HuH-7.5 (cell line): ENCODE measurements around the gene THRA.

Experiments
- DNase-seq: peaks from one replicate; pipeline ENCODE4 v3.0.0; 2011; ENCODE audit warnings: low spot score

THRA gene, protein sequence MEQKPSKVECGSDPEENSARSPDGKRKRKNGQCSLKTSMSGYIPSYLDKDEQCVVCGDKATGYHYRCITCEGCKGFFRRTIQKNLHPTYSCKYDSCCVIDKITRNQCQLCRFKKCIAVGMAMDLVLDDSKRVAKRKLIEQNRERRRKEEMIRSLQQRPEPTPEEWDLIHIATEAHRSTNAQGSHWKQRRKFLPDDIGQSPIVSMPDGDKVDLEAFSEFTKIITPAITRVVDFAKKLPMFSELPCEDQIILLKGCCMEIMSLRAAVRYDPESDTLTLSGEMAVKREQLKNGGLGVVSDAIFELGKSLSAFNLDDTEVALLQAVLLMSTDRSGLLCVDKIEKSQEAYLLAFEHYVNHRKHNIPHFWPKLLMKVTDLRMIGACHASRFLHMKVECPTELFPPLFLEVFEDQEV

DNA sequence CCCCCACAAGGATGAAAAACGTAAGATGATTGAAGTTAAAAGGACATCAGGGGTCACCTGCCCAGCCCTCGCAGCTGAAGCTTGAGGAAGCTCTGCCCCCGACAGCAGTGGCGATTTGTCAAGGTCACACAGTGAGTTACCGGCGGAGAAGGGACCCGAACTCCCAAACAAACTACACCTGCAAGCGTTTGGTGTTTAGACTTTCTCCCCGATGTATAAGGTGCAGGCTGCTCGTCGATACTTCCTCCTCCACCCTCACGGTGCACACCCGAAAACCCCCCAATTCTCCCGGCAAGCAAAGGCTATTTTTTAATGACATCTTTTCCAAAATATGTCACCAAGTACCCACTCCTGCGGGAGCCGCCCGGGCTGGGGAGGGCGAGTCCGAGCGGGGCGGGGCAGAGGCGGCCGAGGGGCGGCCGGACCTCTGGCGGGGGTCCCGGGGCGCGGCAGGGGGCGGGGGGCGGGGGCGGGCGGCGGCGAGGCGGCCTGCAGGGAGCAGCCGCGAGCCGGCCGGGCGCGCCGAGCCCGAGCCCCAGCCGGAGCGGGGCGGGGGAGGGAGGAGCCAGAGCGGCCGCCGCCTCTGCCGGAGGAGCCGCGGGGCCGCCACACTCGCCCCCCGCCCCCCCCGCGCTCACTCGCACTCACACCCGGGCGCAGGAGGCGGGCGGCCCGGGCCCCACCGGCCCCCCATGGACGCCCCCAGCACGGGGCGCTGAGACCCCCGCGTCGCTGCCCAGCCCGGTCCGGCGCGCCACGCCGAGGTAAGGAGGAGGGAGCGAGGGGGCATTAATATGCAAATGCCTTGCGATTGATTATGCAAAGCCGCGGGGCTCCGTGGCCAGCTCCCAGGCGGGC, at the start of gene THRA:
TSS of gene THRA (plus strand) at position 637 of the 858 bp plus-strand sequence. CDS start 11,524 bp downstream, outside the sequence.
- peak; percentile 57 for DNase-seq

DNA sequence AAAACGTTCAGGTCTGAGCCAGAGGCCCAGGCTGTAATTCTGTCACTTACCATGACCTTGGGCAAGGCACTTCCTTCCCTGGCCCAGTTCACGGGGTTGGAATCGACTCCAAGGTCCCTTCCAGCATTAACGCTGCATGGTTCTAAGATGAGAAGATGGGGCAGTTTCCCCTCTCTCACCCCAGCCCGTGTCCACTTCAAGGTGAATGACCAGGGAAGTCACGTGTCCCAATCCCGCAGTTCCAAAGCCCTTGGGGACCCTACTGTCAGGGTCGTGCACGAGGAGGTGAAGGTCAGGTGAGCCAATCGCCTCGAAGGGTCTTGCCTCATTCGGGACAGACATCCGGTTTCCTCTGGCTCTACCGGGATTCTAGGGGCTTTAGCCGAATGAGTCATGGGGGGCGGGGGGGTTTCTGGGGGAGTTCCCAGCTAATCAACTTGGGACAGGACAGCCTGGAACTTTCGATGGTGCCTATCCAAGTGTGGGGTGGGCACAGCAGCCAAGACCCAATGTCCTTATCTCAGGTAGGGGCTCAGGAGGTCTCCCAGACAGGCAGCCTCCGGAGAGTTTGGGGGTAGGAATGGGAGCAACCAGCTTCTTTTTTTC, 48.3 kb upstream of the THRA start:
- no peak for DNase-seq

DNA sequence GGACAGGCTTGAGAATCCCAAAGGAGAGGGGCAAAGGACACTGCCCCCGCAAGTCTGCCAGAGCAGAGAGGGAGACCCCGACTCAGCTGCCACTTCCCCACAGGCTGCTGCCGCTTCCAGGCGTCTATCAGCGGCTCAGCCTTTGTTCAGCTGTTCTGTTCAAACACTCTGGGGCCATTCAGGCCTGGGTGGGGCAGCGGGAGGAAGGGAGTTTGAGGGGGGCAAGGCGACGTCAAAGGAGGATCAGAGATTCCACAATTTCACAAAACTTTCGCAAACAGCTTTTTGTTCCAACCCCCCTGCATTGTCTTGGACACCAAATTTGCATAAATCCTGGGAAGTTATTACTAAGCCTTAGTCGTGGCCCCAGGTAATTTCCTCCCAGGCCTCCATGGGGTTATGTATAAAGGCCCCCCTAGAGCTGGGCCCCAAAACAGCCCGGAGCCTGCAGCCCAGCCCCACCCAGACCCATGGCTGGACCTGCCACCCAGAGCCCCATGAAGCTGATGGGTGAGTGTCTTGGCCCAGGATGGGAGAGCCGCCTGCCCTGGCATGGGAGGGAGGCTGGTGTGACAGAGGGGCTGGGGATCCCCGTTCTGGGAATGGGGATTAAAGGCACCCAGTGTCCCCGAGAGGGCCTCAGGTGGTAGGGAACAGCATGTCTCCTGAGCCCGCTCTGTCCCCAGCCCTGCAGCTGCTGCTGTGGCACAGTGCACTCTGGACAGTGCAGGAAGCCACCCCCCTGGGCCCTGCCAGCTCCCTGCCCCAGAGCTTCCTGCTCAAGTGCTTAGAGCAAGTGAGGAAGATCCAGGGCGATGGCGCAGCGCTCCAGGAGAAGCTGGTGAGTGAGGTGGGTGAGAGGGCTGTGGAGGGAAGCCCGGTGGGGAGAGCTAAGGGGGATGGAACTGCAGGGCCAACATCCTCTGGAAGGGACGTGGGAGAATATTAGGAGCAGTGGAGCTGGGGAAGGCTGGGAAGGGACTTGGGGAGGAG, 47.5 kb upstream of the THRA start, which contains the start of gene CSF3:
TSS of gene CSF3 (plus strand) at position 436 of the 993 bp plus-strand sequence. CDS start at position 471, 35 bp downstream.
- DNase-seq = peak; percentile 54

DNA sequence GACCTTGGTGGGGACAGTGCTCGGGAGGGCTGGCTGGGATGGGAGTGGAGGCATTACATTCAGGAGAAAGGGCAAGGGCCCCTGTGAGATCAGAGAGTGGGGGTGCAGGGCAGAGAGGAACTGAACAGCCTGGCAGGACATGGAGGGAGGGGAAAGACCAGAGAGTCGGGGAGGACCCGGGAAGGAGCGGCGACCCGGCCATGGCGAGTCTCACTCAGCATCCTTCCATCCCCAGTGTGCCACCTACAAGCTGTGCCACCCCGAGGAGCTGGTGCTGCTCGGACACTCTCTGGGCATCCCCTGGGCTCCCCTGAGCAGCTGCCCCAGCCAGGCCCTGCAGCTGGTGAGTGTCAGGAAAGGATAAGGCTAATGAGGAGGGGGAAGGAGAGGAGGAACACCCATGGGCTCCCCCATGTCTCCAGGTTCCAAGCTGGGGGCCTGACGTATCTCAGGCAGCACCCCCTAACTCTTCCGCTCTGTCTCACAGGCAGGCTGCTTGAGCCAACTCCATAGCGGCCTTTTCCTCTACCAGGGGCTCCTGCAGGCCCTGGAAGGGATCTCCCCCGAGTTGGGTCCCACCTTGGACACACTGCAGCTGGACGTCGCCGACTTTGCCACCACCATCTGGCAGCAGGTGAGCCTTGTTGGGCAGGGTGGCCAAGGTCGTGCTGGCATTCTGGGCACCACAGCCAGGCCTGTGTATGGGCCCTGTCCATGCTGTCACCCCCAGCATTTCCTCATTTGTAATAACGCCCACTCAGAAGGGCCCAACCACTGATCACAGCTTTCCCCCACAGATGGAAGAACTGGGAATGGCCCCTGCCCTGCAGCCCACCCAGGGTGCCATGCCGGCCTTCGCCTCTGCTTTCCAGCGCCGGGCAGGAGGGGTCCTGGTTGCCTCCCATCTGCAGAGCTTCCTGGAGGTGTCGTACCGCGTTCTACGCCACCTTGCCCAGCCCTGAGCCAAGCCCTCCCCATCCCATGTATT, 46.5 kb upstream of the THRA start:
- DNase-seq = no peak

DNA sequence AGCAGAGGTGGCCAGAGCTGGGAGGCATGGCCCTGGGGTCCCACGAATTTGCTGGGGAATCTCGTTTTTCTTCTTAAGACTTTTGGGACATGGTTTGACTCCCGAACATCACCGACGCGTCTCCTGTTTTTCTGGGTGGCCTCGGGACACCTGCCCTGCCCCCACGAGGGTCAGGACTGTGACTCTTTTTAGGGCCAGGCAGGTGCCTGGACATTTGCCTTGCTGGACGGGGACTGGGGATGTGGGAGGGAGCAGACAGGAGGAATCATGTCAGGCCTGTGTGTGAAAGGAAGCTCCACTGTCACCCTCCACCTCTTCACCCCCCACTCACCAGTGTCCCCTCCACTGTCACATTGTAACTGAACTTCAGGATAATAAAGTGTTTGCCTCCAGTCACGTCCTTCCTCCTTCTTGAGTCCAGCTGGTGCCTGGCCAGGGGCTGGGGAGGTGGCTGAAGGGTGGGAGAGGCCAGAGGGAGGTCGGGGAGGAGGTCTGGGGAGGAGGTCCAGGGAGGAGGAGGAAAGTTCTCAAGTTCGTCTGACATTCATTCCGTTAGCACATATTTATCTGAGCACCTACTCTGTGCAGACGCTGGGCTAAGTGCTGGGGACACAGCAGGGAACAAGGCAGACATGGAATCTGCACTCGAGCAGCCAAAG, 45.2 kb upstream of the THRA start:
- no peak for DNase-seq

DNA sequence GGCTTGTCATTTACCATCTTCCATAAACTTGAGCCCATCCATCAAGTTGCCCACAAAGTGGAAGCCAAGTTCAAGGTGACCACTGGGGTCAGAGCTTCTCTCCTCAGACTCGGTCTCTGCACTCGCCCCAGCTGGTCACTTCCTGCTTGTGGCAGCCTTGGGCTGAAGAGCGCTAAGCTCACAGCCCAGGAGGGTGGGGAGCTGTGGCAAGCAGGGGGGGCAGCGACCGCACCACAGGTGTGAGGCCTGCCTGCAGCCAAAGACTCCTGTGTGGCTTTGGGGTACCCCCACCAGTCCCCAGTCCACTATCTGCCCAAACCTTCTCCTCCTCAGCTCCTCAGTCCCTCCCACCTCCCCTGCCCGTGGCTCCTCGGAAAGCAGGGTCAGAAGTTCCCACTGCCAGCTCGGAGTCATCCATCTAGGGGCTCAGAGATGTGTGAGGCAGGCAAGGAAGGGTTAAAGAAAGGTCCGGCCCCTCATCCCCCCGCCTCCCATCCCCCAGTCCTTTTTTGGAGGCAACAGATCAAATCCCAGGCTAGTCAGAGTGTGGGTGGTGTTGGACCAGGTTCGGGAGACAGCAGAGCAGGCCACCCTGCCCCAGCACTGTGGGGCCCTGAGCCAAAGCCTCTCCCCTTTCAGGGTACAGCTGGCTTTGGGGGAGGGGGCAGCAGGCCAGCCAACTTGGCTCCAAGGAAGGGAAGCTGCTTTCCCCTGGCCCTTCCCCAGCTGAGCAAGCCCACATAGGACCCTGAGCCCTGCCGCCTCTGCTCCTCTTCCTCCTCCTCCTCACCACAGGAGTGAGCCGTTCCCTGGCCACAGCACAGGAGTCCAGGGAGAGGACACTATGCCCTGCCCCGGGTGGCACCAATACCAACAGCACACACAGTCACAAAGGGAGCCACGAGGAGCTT, 44.3 kb upstream of the THRA start:
- DNase-seq = peak; percentile 1

DNA sequence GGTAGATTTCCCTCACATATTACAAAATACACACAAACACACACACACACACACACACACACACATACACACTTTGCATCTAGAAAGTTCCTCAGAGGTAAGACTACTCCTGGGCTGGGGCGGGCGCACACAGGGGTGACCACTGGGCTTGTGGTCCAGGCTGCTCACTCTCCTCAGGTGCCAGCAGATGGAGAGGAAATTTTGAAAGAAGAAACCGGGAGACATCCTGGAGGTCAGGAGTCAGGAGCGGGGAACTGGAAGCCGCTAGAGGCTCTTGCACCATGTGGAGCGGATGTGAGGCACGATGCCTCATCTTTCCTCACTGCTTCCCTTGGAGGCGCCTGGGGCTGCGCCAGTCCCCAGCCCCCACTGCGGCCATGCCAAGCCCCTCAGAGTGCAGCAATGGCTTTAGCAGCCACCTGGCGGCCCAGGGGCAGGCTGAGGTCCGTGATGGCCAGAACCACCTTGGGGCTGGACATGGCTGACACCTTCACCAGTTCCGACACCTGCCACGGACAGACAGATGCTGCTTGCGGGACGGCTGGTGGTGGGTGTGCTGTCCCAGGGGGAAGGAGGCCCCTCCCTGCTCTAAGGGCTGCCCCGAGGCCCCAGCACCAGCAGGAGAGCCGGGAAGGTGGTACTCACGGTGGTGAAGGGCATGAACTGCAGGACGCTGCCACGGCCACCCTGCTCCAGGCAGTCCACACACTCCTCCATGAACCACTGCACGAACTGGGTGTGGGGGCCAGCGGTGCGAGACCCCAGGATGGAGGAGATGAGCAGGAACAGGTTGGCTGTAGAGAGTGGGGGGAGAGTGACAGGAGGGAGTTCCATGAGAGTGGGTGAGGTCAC, 43.4 kb upstream of the THRA start:
- DNase-seq = peak; percentile 12

DNA sequence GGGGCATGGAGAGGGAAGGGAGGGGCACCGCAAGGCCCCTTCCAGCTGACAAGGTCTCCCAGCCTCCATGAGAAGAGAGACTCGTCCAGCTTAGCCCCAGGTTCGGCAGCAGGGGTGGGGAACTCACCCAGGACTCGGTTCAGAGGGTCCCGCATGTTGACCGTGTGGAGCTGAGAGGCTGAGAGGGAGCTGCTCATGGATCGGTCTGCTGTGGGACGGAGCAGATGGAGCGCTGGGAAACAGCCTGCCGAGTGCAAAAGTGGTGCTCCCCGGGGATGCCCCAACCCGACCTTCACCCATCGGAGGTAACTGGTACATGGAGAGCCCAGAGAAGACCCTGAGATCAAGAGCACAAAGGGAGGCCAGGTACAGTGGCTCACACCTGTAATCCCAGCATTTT, 42.6 kb upstream of the THRA start:
- peak; percentile 1 for DNase-seq

DNA sequence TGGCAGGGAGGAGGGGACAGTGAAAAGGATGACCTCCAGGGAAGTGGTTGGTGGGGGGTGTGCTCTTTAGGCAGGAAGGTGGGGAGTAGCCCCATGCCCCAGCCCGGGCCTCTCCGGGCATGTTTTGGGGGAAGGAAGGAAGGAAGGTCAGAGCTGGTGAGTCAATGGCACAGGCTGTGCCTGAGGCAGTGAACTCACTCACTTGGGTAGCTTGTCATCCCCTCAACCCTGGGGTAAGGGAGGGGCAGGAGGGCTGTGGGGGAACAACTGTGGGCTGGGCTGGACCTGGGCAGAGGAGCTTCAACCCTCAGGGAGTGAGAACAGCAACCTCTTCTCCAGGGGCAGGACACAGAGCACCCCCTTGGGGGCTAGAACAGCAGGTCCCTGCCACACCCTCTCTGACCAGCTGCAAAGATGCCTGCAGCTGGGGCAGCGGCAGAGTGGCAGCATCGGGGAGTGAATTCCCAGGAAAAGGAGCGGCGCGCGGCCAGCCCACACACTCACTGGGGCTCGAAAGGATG, 41.3 kb upstream of the THRA start:
- DNase-seq = peak; percentile 14

DNA sequence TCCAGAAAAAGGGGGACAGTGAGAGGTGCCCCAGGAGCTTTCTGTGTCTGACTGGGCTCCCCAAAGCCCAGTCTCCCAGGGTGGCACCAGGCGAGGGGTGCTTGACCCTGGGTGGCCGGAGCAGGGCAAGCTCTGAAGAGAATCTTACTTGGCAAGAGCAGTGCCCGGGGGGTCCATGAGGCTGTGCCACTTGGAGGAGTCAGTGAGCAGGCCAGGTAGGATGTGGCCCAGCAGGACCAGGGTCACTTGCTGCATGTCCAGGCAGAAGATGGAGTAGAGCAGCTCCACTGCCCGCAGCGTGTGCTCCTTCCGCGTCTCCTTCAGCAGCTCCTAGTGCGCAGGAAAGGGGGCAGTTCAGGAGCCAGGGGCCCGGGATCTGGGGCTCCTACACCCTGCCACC, 40.3 kb upstream of the THRA start:
- peak; percentile 0 for DNase-seq

DNA sequence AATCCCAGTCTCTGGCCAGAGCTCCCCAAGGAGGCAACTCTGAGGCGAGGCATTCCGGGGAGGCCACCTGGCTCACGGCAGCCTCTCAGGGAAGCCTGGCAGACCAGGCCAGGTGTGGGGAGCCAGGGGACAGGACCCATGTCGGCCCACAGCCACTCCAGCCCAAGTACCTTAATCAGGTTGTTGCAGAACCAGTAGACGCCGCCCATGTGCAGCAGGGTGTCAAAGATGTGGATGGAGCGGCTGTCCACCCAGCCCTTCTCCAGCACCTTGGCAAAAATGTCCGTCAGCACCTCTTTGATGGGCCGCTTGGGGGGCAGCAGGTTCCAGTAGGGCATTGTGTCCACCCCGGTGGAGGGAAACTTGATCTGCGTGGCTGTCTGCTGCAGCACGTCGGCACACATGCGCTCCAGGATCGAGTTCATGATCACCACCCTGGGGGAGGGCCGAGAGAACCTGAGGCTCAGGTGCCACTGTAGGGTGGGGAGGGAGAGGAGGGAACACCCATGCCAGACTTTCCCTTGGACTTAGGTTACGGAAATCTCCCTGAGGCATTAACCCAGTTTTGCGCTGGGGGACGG, 39.7 kb upstream of the THRA start:
- DNase-seq = peak; percentile 9

DNA sequence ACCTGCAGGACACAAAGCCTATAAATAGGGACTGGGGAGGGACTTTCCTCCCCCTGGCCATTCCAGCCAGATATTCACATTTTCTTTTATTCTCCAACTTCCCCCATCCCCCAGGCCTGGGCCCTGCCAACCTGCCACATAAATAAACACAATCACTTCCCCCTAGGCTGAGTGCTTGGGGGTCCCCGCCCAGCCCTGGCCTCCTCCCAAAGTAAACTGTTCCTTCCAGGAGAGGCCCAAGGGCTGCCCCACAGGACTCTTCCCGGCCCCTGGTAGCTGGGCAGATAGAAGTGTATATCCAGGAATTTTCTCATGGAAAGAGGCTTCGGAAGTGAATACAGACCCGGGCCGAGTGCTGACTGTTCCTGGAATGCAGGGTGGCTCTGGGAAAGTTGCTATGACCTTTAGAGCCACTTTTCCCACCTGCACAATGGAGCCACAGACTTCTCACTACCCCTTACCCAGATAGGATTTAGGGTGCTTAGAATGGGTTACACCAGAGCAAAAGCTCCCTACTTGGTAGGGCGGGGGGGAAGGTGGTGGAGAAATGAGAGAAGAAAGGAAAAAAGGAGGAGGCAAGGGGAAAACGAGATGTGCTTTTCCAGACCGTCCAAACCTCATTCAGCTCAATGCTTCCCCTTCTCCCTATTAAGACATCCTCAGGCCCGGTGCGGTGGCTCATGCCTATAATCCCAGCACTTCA, 39.0 kb upstream of the THRA start:
- peak; percentile 7 for DNase-seq

DNA sequence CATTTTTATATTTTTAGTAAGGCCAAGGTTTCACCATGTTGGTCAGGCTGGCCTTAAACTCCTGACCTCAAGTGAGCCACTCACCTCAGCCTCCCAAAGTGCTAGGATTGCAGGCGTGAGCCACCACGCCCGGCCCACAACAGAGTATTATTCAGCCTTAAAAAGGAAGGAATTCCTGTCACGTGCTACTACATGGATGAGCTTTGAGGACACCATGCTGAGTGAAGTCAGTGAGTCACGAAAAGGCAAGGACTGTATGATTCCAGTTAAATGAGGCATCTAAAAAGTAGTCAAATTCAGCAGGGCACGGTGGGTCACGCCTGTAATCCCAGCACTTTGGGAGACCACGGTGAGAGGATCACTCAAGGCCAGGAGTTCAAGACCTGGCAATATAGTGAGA, 37.9 kb upstream of the THRA start:
- DNase-seq = no peak

DNA sequence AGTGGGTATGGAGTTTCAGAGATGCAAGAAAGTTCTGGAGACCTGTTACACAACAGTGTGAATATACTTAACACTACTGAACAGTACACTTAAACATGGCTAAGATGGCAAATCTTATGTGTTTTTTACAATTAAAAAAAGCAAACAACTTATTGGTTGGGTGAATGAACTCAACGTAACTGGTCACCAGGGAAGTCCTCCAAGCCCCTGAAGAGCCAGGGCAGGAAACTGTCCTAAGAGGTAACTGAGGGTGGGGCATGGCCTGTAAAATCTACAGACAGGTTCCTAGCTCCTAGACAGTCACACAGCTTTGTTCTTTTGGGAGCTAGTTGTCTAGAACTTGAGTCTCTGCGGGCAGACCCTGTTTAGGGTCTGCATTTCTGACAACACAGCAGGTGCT, 37.2 kb upstream of the THRA start:
- DNase-seq = no peak

DNA sequence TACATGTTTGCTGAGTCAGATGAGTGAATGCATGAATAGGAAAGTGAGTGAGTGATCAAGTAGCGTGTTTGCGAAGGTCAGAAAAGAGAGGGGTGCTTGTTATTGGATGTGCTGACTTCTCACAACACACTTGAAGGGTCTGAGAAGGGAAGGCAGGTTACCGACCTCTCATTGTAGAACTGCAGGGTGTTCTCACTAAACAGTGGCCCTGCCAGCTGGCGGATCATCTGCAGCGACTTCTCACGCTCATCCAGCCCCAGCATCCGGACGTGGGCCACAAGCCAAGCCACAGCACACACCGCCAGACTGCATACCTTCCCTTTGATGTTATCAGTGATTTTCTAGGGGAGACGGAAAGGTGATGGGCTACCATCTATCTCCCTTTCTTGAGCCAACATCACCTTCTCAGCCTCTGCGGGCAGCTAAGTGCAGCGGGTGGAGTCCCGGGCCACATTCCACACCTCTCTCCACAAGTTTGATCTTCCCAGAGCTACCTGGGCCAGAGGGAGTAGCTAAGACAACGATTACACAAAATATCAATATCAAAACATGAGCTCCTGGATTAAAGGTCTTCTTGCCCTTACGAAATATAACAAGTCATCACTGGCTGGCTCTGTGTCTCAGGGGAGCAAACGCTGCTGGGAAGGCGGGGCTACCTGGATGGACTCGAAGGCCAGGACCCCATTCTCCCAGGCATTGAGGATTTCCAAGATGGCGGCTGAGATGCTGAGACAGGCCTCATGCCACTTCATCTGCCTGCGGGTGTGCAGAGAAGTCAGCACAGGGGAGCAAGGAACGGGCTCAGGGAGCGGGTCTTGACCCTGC, 36.6 kb upstream of the THRA start:
- DNase-seq = peak; percentile 3
